H54 (cell line): Measurements from ENCODE around the gene LAMA2.

Experiments
- DNase-seq: peaks from one replicate; pipeline ENCODE4 v3.0.0; 2011; ENCODE audit warnings: low spot score, mixed read lengths; ENCODE audit not compliant: insufficient read length
- FAIRE-seq: peaks from 3 replicates; lab custom pipeline; 2011; peaks lifted over from hg19 to GRCh38; lab: Jason Lieb, UNC
- POLR2A ChIP-seq: IDR thresholded peaks from 2 replicates; pipeline ENCODE4 v1.6.1; 2011; ENCODE audit warnings: low read depth, mild to moderate bottlenecking, low read length

LAMA2 gene

DNA sequence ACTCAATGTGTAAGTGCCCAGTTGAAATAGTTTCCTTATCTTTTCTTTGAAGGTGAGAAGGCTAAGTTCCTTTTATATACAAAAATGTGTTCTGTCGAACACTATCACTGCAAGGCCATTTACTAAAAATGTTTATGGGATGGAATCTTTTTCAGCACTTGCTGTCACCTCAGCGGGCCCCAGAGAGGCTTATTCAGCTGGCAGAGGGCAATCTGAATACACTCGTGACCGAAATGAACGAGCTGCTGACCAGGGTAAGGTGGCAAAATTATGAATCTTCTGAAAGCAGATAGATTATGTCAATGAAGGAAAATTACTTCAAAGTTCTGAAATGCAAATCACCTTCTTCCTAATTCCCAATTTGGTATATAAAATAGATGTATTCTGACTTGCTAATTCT, 486.8 kb downstream of the LAMA2 start:
- DNase-seq (no peak), FAIRE-seq (no peak)
- no peak for TF ChIP-seq POLR2A

DNA sequence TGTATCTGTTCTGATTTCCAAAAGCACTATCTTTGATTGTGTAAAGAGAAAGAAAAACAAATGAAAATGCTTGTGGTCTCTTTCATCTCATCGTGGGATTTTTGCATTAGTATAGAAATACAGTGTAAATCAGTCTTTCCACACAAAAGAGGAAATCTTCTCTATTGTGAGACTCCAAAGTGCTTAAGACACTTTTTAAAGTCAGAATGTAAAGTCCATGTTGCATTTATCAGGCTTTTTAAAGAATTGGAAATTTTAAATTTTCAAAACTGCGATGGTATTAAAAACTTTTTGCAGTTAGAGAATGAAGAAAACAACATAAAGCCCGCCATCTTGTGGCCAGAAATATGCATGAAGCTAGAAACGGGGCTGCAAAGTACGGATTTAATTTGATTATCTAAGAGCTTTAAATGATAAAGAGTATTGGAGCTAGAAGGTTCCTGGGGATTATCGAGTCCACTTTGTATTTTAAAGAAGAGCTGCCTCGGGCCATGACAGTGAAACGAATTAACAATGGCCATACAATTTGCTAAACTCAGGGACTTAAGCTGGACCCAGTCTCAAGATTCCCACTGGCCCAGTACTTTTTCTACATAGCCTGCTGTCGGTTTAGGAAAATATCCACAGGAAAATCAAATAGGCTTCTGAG, 487.5 kb downstream of the LAMA2 start:
- DNase-seq (no peak), FAIRE-seq (no peak)
- no peak for TF ChIP-seq POLR2A

DNA sequence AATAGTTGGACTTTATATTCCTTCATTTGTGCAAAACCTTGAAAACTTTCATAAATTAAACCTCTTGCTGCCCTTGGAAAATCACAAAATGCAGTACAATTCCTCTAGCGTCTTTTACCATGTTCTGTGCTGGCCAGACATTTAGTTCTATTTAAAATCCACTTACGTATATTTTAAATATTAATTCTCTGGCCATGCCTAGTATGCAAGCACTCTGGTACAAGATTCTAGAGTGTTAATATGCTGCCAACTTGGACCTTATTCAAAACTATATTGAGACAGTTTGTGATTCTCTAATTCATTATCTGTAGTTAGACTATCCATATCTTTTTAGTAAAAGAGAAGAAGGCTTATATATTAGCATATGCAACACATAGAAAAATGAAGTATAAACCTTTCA, 498.9 kb downstream of the LAMA2 start:
- no peak for DNase-seq
- FAIRE-seq, result no peak
- TF ChIP-seq POLR2A, result no peak

DNA sequence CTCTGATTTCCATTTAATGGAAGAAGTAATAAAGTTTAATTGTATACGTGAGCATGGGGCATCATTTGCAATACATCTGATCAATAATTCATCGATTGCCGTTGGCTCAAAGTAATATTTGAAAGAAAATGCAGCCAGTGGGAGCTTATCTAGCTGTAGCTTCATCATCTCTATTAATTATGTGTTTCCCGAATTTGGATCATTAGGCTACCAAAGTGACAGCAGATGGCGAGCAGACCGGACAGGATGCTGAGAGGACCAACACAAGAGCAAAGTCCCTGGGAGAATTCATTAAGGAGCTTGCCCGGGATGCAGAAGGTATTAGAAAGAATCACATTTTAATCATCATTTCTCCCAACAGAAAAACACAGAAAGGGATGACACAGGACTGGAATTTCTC, 500.0 kb downstream of the LAMA2 start:
- DNase-seq, result no peak
- TF ChIP-seq POLR2A, result no peak
- FAIRE-seq, result no peak

DNA sequence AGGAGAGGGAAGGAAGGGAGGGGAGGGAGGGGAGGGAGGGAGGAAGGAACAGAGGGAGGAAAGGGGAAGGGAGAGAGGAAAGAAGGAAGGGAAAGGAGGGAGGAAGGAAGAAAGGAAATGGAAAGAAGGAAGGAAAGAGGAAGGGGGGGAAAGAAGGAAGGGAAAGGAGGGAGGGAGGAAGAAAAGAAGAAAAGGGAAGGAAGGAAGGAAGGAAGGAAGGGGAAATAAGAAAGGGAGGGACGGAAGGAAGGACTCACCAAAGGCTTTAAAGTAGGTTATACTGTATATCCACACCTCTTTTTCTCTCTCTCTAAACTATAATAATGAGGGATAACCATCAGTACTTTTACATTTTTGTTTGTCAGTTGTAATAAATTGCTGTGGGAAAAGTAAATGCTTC, 502.2 kb downstream of the LAMA2 start:
- no peak for TF ChIP-seq POLR2A
- FAIRE-seq (no peak), DNase-seq (no peak)

- FAIRE-seq (no peak), DNase-seq (no peak)
- no peak for TF ChIP-seq POLR2A
Measured at GRCh38 chr6:129390900-129391299, 508.0 kb downstream of the LAMA2 start.

DNA sequence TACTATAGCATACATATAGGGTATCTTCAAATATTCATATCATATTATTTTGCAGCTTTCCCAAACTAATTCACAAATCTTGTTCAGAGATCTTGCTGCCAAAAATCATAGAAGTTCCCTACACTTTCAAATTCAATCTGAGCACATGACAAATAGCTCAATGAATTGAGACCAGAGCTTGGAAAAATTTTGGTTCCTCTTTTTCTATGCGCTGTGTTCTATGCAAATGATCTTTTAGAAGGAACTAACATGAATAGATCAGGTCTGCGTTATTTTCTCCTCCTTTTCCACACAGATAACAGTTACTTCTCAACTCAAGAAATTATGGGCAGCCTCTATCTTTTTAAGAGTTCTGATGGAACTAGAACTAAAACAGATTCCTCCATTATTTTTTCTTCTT, 510.7 kb downstream of the LAMA2 start:
- DNase-seq (no peak), FAIRE-seq (no peak)
- no peak for TF ChIP-seq POLR2A

DNA sequence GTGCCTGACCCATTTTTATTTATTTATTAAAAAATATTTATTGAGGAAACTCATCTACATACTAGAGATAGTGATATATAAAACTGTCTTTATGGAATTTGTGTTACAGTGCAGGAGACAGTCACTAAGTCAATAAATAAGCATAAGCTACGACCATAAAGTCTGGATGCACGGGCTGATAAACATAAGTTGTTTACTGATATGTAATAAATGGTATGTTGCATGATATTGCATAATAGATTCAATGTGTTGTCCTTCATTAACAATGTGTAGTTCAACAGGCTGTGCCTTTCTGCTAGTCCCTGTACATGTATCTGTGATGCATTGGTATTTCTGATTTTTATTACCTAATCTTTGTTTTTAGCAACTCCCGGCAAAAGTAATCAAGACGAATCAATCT, 515.8 kb downstream of the LAMA2 start:
- no peak for TF ChIP-seq POLR2A
- DNase-seq (no peak), FAIRE-seq (no peak)

- no peak for FAIRE-seq
- no peak for TF ChIP-seq POLR2A
- DNase-seq, result no peak
Measured at GRCh38 chr6:129402244-129402643, 519.3 kb downstream of the LAMA2 start.

DNA sequence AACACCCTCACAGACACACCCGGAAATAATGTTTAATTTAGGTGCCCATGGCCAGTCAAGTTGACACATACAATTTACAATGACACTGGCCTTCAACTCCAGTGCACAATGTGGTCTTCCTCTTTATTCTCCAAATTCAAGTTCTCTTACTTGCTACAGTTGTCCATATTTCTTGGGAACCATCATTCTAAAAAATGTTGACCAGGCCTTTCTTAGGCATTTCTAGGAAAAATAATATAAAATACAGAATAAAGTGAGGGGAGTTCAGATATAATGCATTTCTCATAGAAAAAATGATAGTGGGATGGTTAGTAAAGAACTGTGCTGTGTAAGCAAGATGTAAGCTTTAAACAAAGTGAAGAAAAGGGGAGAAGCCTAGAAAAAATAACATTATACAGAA, 528.2 kb downstream of the LAMA2 start:
- TF ChIP-seq POLR2A, result no peak
- FAIRE-seq, result no peak
- no peak for DNase-seq

DNA sequence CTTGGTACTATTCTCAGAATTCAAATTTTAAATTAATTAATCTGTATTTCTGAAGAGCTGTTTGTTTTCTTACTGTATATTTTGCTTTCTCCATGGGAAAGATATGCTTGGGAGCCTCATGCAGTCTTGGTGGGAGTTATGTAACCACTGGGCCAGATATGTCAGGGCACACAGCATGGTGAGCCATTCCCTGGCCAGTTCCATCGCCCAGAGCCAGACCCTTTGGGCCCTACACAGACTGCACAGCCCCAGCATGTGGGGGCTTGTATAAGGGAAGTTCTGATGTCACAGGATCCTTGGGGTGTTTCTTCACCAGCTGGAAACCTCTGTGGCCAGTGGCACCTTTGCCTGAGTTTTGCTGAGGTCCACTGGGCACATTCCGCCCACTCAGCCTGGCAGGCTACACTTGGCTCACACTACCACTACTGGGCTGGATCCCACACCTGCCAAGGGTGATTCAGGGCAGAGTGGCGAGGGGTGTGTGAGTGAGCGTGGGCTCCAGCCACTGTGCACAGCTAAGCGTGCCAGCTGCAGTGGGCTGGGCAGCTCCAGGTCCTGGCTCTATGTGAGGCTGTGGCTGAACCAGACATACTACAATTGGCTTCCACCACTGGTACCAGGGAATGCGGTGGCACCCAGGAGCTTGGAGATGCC, 533.5 kb downstream of the LAMA2 start:
- TF ChIP-seq POLR2A, result no peak
- DNase-seq (no peak), FAIRE-seq (no peak)

- TF ChIP-seq POLR2A, result no peak
- DNase-seq (no peak), FAIRE-seq (no peak)
Measured at GRCh38 chr6:129417416-129418086, 534.6 kb downstream of the LAMA2 start.

- FAIRE-seq (no peak), DNase-seq (no peak)
- no peak for TF ChIP-seq POLR2A
Measured at GRCh38 chr6:129419324-129419723, 536.4 kb downstream of the LAMA2 start.

GRCh38 chr6:129426343-129426742, 543.4 kb downstream of the LAMA2 start:
- FAIRE-seq (no peak), DNase-seq (no peak)
- no peak for TF ChIP-seq POLR2A

- no peak for TF ChIP-seq POLR2A
- DNase-seq, result no peak
- no peak for FAIRE-seq
Measured at GRCh38 chr6:129429956-129430355, 547.0 kb downstream of the LAMA2 start.
